ENCODE data around the gene GTPBP3. TPM values are rescaled to one million over a fixed set of nuclear protein-coding genes. Genes with fewer than 3 reads are reported as not detected.

The GTPBP3 gene
- total and polyA plus RNA-seq, 2 experiments from 2014 or later, result 25.4 to 67.8 TPM

GRCh38 chr19:17337675-17338432 is 501 bp downstream of the GTPBP3 start (continued):
- TF ChIP-seq REST (IDR thresholded peaks at IDR 0.05; ENCODE audit: unreplicated experiment), result no peak
- TF ChIP-seq EZH2 (IDR thresholded peaks at IDR 0.05; ENCODE audit: low read depth, unreplicated experiment), result no peak
- TF ChIP-seq JUNB (IDR thresholded peaks at IDR 0.05; ENCODE audit: unreplicated experiment), result no peak
- no peak for TF ChIP-seq EZH2phosphoT487 (IDR thresholded peaks at IDR 0.05; ENCODE audit: unreplicated experiment)
- TF ChIP-seq STAT1 (IDR thresholded peaks at IDR 0.05; ENCODE audit: unreplicated experiment), result no peak
- TF ChIP-seq NANOG (IDR thresholded peaks at IDR 0.05; ENCODE audit: borderline replicate concordance), result no peak
- TF ChIP-seq POLR2AphosphoS5 (IDR thresholded peaks at IDR 0.05; ENCODE audit: low read depth), result no peak
- no peak for TF ChIP-seq ZNF331 (CRISPR knock-in tag; IDR thresholded peaks at IDR 0.05; ENCODE audit: low read depth)
- no peak for TF ChIP-seq CREB1 (CRISPR knock-in tag; IDR thresholded peaks at IDR 0.05; ENCODE audit: low read depth)

GRCh38 chr19:17338433-17339078 is 1.2 kb downstream of the GTPBP3 start:
- peak overlapping the region; percentile 81 for H3K4me3 ChIP-seq
- H2AFZ ChIP-seq, result no peak overlapping the region
- H3K36me3 Mint-ChIP-seq (ENCODE audit: low read depth), result peaks cover 29% of the 10 kb centered on the region
- H3K4me2 ChIP-seq, result peak overlapping the region; percentile 96
- no peaks in the 10 kb centered on the region for H3K9me2 ChIP-seq (ENCODE audit: insufficient read depth)
- no peak overlapping the region for H3K27ac Mint-ChIP-seq
- no peak overlapping the region for H3K27ac ChIP-seq (ENCODE audit: low read depth)
- peak overlapping the region; percentile 95 for H3K4me3 Mint-ChIP-seq
- DNase-seq (ENCODE audit: low spot score), result no peak
- H3K79me2 ChIP-seq (replicated peaks; ENCODE audit: insufficient read depth), result no peaks in the 10 kb centered on the region
- H3K4me1 Mint-ChIP-seq, result peaks cover 35% of the 10 kb centered on the region
- no peaks in the 10 kb centered on the region for H3K27me3 ChIP-seq (ENCODE audit: insufficient read depth)
- no peaks in the 10 kb centered on the region for H4K20me1 ChIP-seq (replicated peaks; ENCODE audit: insufficient read depth)
- peaks cover 3% of the 10 kb centered on the region; the same call in 1 of the 3 replicates for H3K9me3 Mint-ChIP-seq
- peaks cover 24% of the 10 kb centered on the region for H3F3A ChIP-seq (replicated peaks; ENCODE audit: low read depth)
- peaks cover 26% of the 10 kb centered on the region; the same call in 1 of the 2 replicates for H3K4me1 ChIP-seq (ENCODE audit: insufficient read depth)
- no peak for ATAC-seq
- peaks cover 6% of the 10 kb centered on the region; the same call in 1 of the 2 replicates for H3K36me3 ChIP-seq (ENCODE audit: insufficient read depth)
- H3K27me3 Mint-ChIP-seq (ENCODE audit: insufficient read depth, low read depth, poor library complexity), result peaks cover 23% of the 10 kb centered on the region
- TF ChIP-seq ZNF331 (CRISPR knock-in tag; IDR thresholded peaks at IDR 0.05; ENCODE audit: low read depth), result no peak
- no peak for TF ChIP-seq STAT1 (IDR thresholded peaks at IDR 0.05; ENCODE audit: unreplicated experiment)
- no peak for TF ChIP-seq EZH2 (IDR thresholded peaks at IDR 0.05; ENCODE audit: low read depth, unreplicated experiment)
- TF ChIP-seq, protein P1, sequence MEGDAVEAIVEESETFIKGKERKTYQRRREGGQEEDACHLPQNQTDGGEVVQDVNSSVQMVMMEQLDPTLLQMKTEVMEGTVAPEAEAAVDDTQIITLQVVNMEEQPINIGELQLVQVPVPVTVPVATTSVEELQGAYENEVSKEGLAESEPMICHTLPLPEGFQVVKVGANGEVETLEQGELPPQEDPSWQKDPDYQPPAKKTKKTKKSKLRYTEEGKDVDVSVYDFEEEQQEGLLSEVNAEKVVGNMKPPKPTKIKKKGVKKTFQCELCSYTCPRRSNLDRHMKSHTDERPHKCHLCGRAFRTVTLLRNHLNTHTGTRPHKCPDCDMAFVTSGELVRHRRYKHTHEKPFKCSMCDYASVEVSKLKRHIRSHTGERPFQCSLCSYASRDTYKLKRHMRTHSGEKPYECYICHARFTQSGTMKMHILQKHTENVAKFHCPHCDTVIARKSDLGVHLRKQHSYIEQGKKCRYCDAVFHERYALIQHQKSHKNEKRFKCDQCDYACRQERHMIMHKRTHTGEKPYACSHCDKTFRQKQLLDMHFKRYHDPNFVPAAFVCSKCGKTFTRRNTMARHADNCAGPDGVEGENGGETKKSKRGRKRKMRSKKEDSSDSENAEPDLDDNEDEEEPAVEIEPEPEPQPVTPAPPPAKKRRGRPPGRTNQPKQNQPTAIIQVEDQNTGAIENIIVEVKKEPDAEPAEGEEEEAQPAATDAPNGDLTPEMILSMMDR (conservative IDR thresholded peaks at IDR 0.05; ENCODE audit: low read depth in 2 of 2), result no peak
- TF ChIP-seq ETS1 (IDR thresholded peaks at IDR 0.05), result no peak
- no peak for TF ChIP-seq JUNB (IDR thresholded peaks at IDR 0.05; ENCODE audit: unreplicated experiment)
- no peak for TF ChIP-seq REST (IDR thresholded peaks at IDR 0.05; ENCODE audit: unreplicated experiment)
- no peak for TF ChIP-seq CREB1 (CRISPR knock-in tag; IDR thresholded peaks at IDR 0.05; ENCODE audit: low read depth)
- TF ChIP-seq ZNF114 (CRISPR knock-in tag; IDR thresholded peaks at IDR 0.05), result no peak
